ENCODE results near the gene RALB. TPM values are rescaled to one million over a fixed set of nuclear protein-coding genes. Genes with fewer than 3 reads are reported as not detected.

RALB gene
- total and polyA plus RNA-seq, 2 of the 4 experiments (the other 2 are of a cell fraction): 53.6 to 54.7 TPM

GRCh38 chr2:120267348-120267747 lies 14.7 kb downstream of the RALB start:
- Histone ChIP-seq H3K27me3 (ENCODE audit: control insufficient read depth, insufficient read depth, low read length) (no peaks in the 10 kb centered on the region), H3K9me1 (ENCODE audit: insufficient read depth, low read length) (peaks cover 8% of the 10 kb centered on the region), H2AK9ac (replicated peaks; ENCODE audit: low read depth, low read length, poor library complexity) (no peak overlapping the region), H3K36me3 (ENCODE audit: control insufficient read depth, insufficient read depth, low read length) (peaks cover 4% of the 10 kb centered on the region; the same call in 1 of the 2 replicates), H4K91ac (ENCODE audit: insufficient read depth, low read depth, low read length) (no peak overlapping the region), H3K4ac (ENCODE audit: low read depth, low read length) (no peak overlapping the region), H3K4me1 (ENCODE audit: control insufficient read depth, insufficient read depth, low read length) (peaks cover 6% of the 10 kb centered on the region), H3K9me3 (ENCODE audit: control insufficient read depth, insufficient read depth, low read length) (peaks cover 4% of the 10 kb centered on the region; the same call in 1 of the 2 replicates), H3K14ac (replicated peaks; ENCODE audit: low read depth, low read length) (no peak overlapping the region), H2BK5ac (ENCODE audit: low read depth, low read length, poor library complexity, severe bottlenecking) (no peak overlapping the region), H3K56ac (ENCODE audit: extremely low read depth, insufficient read depth, low read length) (no peak overlapping the region), H2AFZ (replicated peaks; ENCODE audit: low read length, poor library complexity) (no peak overlapping the region), H2BK120ac (ENCODE audit: low read depth, low read length) (no peak overlapping the region), H3K18ac (ENCODE audit: low read depth, low read length) (no peak overlapping the region), H3K4me2 (ENCODE audit: low read depth, low read length) (no peak overlapping the region), H4K20me1 (ENCODE audit: insufficient read depth, low read length) (peaks cover 38% of the 10 kb centered on the region), H3K79me1 (ENCODE audit: low read depth in 1 of 2, low read length in 2 of 2) (peaks cover 45 to 78% of the 10 kb centered on the region in 2 experiments), H4K8ac (ENCODE audit: low read depth in 2 of 2, low read length in 2 of 2) (no peak overlapping the region), H3K4me3 (ENCODE audit: insufficient read depth, low read depth, low read length) (no peak overlapping the region), H2AK5ac (ENCODE audit: low read depth, low read length) (no peak overlapping the region), H2BK20ac (ENCODE audit: low read depth, low read length) (no peak overlapping the region), H3K23ac (ENCODE audit: low read depth, low read length) (no peak overlapping the region), H2BK15ac (ENCODE audit: low read depth, low read length) (no peak overlapping the region), H3K27ac (ENCODE audit: insufficient read depth, low read length) (no peak overlapping the region), H4K5ac (ENCODE audit: low read depth, low read length) (no peak overlapping the region), H3K9ac (ENCODE audit: low read depth, low read length) (no peak overlapping the region)
- 98% methylated on average over 5 of the region's 8 CpGs; no CpG with 5 or more reads in 1 of the 2 experiments for whole genome bisulfite sequencing, 2 experiments (ENCODE audit: extremely low coverage in 2 of 2, insufficient read length in 1 of 2)
- no peak for TF ChIP-seq SMC3 (IDR thresholded peaks at IDR 0.05; ENCODE audit: low read depth, low read length)
- TF ChIP-seq RFX5 (IDR thresholded peaks at IDR 0.05; ENCODE audit: low read depth, low read length): no peak
- no peak for TF ChIP-seq ELK1 (IDR thresholded peaks at IDR 0.05; ENCODE audit: borderline replicate concordance, low read depth, low read length)
- TF ChIP-seq MAFK (IDR thresholded peaks at IDR 0.05; ENCODE audit: low read depth, low read length): no peak
- no peak for TF ChIP-seq POLR2A (IDR thresholded peaks at IDR 0.05; ENCODE audit: low read depth, low read length)
- TF ChIP-seq, protein P1, sequence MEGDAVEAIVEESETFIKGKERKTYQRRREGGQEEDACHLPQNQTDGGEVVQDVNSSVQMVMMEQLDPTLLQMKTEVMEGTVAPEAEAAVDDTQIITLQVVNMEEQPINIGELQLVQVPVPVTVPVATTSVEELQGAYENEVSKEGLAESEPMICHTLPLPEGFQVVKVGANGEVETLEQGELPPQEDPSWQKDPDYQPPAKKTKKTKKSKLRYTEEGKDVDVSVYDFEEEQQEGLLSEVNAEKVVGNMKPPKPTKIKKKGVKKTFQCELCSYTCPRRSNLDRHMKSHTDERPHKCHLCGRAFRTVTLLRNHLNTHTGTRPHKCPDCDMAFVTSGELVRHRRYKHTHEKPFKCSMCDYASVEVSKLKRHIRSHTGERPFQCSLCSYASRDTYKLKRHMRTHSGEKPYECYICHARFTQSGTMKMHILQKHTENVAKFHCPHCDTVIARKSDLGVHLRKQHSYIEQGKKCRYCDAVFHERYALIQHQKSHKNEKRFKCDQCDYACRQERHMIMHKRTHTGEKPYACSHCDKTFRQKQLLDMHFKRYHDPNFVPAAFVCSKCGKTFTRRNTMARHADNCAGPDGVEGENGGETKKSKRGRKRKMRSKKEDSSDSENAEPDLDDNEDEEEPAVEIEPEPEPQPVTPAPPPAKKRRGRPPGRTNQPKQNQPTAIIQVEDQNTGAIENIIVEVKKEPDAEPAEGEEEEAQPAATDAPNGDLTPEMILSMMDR (conservative IDR thresholded peaks at IDR 0.05; ENCODE audit: low read depth, low read length): no peak
- no peak for TF ChIP-seq MAZ (IDR thresholded peaks at IDR 0.05; ENCODE audit: borderline replicate concordance, low read depth, low read length)
- no peak for TF ChIP-seq CHD1 (IDR thresholded peaks at IDR 0.05; ENCODE audit: low read depth, low read length)
- no peak for TF ChIP-seq CEBPB (IDR thresholded peaks at IDR 0.05; ENCODE audit: low read depth, low read length)
- no peak for TF ChIP-seq BHLHE40 (IDR thresholded peaks at IDR 0.05; ENCODE audit: low read depth, low read length)
- TF ChIP-seq NFE2L2 (IDR thresholded peaks at IDR 0.05; ENCODE audit: low read depth, low read length): no peak
- TF ChIP-seq MXI1 (IDR thresholded peaks at IDR 0.05; ENCODE audit: borderline replicate concordance, low read depth, low read length): no peak
- TF ChIP-seq, protein P2, sequence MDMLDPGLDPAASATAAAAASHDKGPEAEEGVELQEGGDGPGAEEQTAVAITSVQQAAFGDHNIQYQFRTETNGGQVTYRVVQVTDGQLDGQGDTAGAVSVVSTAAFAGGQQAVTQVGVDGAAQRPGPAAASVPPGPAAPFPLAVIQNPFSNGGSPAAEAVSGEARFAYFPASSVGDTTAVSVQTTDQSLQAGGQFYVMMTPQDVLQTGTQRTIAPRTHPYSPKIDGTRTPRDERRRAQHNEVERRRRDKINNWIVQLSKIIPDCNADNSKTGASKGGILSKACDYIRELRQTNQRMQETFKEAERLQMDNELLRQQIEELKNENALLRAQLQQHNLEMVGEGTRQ (IDR thresholded peaks at IDR 0.05; ENCODE audit: low read depth, low read length): no peak
- no peak for TF ChIP-seq RCOR1 (IDR thresholded peaks at IDR 0.05; ENCODE audit: insufficient replicate concordance, low read length)
- TF ChIP-seq FOS (IDR thresholded peaks at IDR 0.05; ENCODE audit: low read depth, low read length): no peak
- no peak for TF ChIP-seq RAD21 (IDR thresholded peaks at IDR 0.05; ENCODE audit: low read length)
- in situ Hi-C loops (cut with MboI; ENCODE audit: low sequenced_read_pairs) (no loop called here), intact Hi-C loops (cut with micrococcal nuclease) (no loop called here), dilution Hi-C loops (cut with HindIII; ENCODE audit: low sequenced_read_pairs, unreplicated experiment) (no loop called here)
- ChIA-PET POLR2A (ENCODE audit: unreplicated experiment) (no interaction called here), CTCF (no interaction called here)
- DNase-seq: no peak
- ATAC-seq (ENCODE audit: low read depth): no peak
- BruUV-seq (replicated peaks): no TSS peak
